Measurements from ENCODE around the gene DSP.

DNA sequence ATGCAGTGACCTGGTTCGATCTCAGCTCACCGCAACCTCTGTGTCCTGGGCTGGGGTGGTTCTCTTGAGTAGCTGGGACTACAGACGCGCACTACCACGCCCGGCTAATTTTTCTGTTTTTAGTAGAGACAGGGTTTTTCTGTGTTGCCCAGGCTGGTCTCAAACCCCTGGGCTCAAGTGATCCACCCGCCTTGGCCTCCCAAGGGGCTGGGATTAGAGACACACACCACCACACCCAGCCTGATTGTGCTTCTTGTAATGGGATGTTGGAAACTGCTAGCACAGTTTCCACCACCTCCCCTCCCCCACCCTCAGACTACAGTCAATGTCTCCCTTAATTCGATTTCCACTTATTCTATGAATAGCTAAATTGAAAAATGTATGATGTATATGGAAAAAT is 22.6 kb upstream of the DSP start:
- TF ChIP-seq, protein P1, sequence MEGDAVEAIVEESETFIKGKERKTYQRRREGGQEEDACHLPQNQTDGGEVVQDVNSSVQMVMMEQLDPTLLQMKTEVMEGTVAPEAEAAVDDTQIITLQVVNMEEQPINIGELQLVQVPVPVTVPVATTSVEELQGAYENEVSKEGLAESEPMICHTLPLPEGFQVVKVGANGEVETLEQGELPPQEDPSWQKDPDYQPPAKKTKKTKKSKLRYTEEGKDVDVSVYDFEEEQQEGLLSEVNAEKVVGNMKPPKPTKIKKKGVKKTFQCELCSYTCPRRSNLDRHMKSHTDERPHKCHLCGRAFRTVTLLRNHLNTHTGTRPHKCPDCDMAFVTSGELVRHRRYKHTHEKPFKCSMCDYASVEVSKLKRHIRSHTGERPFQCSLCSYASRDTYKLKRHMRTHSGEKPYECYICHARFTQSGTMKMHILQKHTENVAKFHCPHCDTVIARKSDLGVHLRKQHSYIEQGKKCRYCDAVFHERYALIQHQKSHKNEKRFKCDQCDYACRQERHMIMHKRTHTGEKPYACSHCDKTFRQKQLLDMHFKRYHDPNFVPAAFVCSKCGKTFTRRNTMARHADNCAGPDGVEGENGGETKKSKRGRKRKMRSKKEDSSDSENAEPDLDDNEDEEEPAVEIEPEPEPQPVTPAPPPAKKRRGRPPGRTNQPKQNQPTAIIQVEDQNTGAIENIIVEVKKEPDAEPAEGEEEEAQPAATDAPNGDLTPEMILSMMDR (IDR thresholded peaks at IDR 0.05; ENCODE audit: insufficient read depth, low read length): no peak
- TF ChIP-seq, protein P2, sequence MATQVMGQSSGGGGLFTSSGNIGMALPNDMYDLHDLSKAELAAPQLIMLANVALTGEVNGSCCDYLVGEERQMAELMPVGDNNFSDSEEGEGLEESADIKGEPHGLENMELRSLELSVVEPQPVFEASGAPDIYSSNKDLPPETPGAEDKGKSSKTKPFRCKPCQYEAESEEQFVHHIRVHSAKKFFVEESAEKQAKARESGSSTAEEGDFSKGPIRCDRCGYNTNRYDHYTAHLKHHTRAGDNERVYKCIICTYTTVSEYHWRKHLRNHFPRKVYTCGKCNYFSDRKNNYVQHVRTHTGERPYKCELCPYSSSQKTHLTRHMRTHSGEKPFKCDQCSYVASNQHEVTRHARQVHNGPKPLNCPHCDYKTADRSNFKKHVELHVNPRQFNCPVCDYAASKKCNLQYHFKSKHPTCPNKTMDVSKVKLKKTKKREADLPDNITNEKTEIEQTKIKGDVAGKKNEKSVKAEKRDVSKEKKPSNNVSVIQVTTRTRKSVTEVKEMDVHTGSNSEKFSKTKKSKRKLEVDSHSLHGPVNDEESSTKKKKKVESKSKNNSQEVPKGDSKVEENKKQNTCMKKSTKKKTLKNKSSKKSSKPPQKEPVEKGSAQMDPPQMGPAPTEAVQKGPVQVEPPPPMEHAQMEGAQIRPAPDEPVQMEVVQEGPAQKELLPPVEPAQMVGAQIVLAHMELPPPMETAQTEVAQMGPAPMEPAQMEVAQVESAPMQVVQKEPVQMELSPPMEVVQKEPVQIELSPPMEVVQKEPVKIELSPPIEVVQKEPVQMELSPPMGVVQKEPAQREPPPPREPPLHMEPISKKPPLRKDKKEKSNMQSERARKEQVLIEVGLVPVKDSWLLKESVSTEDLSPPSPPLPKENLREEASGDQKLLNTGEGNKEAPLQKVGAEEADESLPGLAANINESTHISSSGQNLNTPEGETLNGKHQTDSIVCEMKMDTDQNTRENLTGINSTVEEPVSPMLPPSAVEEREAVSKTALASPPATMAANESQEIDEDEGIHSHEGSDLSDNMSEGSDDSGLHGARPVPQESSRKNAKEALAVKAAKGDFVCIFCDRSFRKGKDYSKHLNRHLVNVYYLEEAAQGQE (IDR thresholded peaks at IDR 0.05; ENCODE audit: insufficient replicate concordance, low read depth): no peak
- no peak for TF ChIP-seq POLR2AphosphoS5 (IDR thresholded peaks at IDR 0.05; ENCODE audit: low read depth)
- TF ChIP-seq GABPA (IDR thresholded peaks at IDR 0.05; ENCODE audit: low read depth): no peak
- TF ChIP-seq SPI1 (IDR thresholded peaks at IDR 0.05; ENCODE audit: borderline replicate concordance, low read depth): no peak
